ENCODE data around the gene BCL11B. TPM values are rescaled to one million over a fixed set of nuclear protein-coding genes. Genes with fewer than 3 reads are reported as not detected.

The BCL11B gene
- total and polyA plus RNA-seq, 2 donors (not counting 1 experiment from before 2014, with no cell fraction given): under 0.01 TPM; not detected in 1

DNA sequence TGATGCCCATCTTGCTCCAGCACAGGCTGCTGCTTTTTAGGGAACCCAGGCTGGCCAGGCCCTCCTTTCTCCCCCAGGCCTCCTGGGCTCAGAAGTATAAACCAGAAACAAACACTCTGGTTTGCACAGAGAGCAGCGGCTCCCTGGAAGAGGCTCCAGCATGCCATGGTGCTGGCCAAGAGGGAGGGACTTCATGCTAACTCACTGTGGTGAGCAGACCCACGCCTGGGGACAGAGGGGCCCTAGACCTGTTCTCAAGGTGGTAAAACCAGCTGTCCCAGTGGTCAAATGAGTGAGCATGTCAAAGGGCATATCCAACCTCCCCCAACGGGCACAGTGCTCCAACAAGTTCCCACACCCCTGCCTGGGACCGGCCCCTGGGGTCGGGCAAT, 15.5 kb downstream of the BCL11B start:
- TF ChIP-seq EZH2 (IDR thresholded peaks at IDR 0.05; ENCODE audit: low read length, missing control alignments): no peak
- TF ChIP-seq, protein P1, sequence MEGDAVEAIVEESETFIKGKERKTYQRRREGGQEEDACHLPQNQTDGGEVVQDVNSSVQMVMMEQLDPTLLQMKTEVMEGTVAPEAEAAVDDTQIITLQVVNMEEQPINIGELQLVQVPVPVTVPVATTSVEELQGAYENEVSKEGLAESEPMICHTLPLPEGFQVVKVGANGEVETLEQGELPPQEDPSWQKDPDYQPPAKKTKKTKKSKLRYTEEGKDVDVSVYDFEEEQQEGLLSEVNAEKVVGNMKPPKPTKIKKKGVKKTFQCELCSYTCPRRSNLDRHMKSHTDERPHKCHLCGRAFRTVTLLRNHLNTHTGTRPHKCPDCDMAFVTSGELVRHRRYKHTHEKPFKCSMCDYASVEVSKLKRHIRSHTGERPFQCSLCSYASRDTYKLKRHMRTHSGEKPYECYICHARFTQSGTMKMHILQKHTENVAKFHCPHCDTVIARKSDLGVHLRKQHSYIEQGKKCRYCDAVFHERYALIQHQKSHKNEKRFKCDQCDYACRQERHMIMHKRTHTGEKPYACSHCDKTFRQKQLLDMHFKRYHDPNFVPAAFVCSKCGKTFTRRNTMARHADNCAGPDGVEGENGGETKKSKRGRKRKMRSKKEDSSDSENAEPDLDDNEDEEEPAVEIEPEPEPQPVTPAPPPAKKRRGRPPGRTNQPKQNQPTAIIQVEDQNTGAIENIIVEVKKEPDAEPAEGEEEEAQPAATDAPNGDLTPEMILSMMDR (conservative IDR thresholded peaks at IDR 0.05 in 1 of 2, IDR thresholded peaks at IDR 0.05 in 1 of 2; ENCODE audit: low read depth in 1 of 2, low read length in 2 of 2): no peak
- Histone ChIP-seq H3K27me3 (ENCODE audit: control insufficient read depth, insufficient read depth, low read length) (no peaks in the 10 kb centered on the region), H3K27ac (ENCODE audit: insufficient read depth, low read length) (no peak overlapping the region), H3K4me2 (ENCODE audit: extremely low read depth, insufficient read depth, low read length) (no peak overlapping the region), H2AFZ (ENCODE audit: low read length) (no peak overlapping the region), H4K20me1 (ENCODE audit: control insufficient read depth, extremely low read depth, insufficient read depth, low read length) (no peaks in the 10 kb centered on the region), H3K9me3 (ENCODE audit: control insufficient read depth, insufficient read depth, low read depth, low read length) (no peaks in the 10 kb centered on the region), H3K4me3 (replicated peaks in 1 of 4; ENCODE audit: control extremely low read depth in 1 of 4, insufficient read depth in 1 of 4, low read depth in 3 of 4, low read length in 4 of 4) (no peak overlapping the region), H3K9ac (ENCODE audit: insufficient read depth, low read length) (no peak overlapping the region), H3K79me2 (ENCODE audit: control insufficient read depth, insufficient read depth, low read length) (no peaks in the 10 kb centered on the region), H3K36me3 (ENCODE audit: control insufficient read depth, insufficient read depth, low read length) (no peaks in the 10 kb centered on the region), H3K4me1 (ENCODE audit: control insufficient read depth, extremely low read depth, insufficient read depth, low read length) (no peaks in the 10 kb centered on the region)
- DNase-seq (ENCODE audit: low read depth in 2 of 2): no peak

DNA sequence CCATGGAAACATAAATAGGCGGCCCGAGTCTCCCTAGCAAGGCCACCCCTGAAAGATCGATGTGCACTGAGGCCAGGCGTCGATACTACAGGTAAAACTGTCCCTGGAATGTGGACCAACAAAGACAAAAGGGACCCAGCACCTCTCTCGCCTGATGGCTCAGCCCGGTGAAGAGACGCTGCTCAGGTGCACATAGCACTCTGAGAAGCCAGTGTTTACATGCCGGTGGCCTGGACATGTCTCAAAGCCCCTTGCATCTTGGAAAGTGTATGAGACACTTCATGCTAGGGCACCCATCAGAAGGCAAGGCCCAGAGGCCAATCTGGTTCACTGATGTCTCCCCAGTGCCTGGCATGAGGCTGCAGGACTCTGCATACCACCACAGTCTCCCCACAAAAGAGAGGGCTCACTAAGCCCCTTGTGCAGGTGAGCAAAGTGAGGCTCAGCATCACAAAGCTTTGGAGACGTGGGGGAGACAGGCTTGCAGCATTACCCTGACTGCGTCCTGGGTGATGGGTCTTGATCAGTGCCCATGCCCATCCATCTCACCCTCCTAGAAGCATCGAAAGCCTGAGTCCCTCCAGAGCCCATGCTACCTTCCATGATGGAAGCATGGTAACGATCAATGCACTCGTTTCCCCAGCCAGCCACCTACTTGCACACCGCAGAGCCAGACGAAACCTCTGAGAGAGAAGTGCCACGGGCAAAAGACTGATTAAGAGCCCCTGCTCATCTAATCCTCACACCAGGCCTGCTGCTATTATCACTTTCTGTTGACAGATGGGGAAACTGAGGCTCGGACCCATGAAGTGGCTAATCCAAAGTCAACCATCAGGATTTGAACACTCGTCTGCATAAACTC, 16.1 kb downstream of the BCL11B start:
- no peaks in the 10 kb centered on the region for H3K9me3 ChIP-seq (ENCODE audit: control insufficient read depth, insufficient read depth, low read depth, low read length)
- no peaks in the 10 kb centered on the region for H3K27me3 ChIP-seq (ENCODE audit: control insufficient read depth, insufficient read depth, low read length)
- no peak for TF ChIP-seq EZH2 (IDR thresholded peaks at IDR 0.05; ENCODE audit: low read length, missing control alignments)
- TF ChIP-seq, protein P1 (conservative IDR thresholded peaks at IDR 0.05 in 1 of 2, IDR thresholded peaks at IDR 0.05 in 1 of 2; ENCODE audit: low read depth in 1 of 2, low read length in 2 of 2): no peak
- no peaks in the 10 kb centered on the region for H3K4me1 ChIP-seq (ENCODE audit: control insufficient read depth, extremely low read depth, insufficient read depth, low read length)
- no peaks in the 10 kb centered on the region for H4K20me1 ChIP-seq (ENCODE audit: control insufficient read depth, extremely low read depth, insufficient read depth, low read length)
- DNase-seq (ENCODE audit: low read depth in 2 of 2): no peak
- H3K9ac ChIP-seq (ENCODE audit: insufficient read depth, low read length): no peak overlapping the region
- H3K4me3 ChIP-seq (replicated peaks in 1 of 4; ENCODE audit: control extremely low read depth in 1 of 4, insufficient read depth in 1 of 4, low read depth in 3 of 4, low read length in 4 of 4): no peak overlapping the region
- no peak overlapping the region for H2AFZ ChIP-seq (ENCODE audit: low read length)
- no peak overlapping the region for H3K27ac ChIP-seq (ENCODE audit: insufficient read depth, low read length)
- no peak overlapping the region for H3K4me2 ChIP-seq (ENCODE audit: extremely low read depth, insufficient read depth, low read length)
- no peaks in the 10 kb centered on the region for H3K79me2 ChIP-seq (ENCODE audit: control insufficient read depth, insufficient read depth, low read length)
- H3K36me3 ChIP-seq (ENCODE audit: control insufficient read depth, insufficient read depth, low read length): no peaks in the 10 kb centered on the region

DNA sequence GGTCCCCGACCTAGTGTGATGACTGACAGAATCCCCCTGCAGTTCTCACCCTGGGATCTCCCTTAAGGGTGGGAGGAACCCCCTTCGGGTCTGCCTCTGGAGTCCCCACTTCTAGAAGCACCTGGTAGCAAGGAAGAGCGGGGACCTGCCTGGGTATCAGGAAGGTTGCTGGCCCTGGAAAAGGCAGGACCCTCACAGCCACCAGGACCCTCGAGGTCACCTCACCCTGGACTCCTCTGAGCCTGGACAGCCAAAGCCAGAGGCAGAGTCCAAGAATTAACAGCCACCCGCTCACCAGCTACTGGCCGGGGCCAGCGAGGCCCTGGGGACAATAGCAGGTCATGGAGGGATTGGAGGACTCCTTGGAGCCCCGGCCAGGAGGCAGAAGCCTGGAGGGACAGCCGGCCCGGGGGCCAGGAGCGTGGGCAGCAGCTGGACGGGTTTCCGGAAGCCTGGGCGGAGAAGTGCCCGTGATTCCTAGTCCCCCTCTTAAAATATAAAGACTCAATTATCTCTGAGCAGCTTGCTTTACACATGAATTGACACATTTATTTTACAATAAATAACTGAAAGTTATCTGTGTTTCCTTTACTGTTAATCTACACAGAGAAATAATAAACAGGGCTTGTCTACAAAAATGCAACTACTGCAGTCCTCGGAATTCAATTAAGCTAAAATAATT, 17.5 kb downstream of the BCL11B start:
- Histone ChIP-seq H3K27me3 (ENCODE audit: control insufficient read depth, insufficient read depth, low read length) (no peaks in the 10 kb centered on the region), H3K27ac (ENCODE audit: insufficient read depth, low read length) (no peak overlapping the region), H2AFZ (ENCODE audit: low read length) (no peak overlapping the region), H3K4me2 (ENCODE audit: extremely low read depth, insufficient read depth, low read length) (no peak overlapping the region), H4K20me1 (ENCODE audit: control insufficient read depth, extremely low read depth, insufficient read depth, low read length) (no peaks in the 10 kb centered on the region), H3K36me3 (ENCODE audit: control insufficient read depth, insufficient read depth, low read length) (no peaks in the 10 kb centered on the region), H3K4me1 (ENCODE audit: control insufficient read depth, extremely low read depth, insufficient read depth, low read length) (no peaks in the 10 kb centered on the region), H3K9ac (ENCODE audit: insufficient read depth, low read length) (no peak overlapping the region), H3K4me3 (replicated peaks in 1 of 4; ENCODE audit: control extremely low read depth in 1 of 4, insufficient read depth in 1 of 4, low read depth in 3 of 4, low read length in 4 of 4) (no peak overlapping the region), H3K9me3 (ENCODE audit: control insufficient read depth, insufficient read depth, low read depth, low read length) (no peaks in the 10 kb centered on the region), H3K79me2 (ENCODE audit: control insufficient read depth, insufficient read depth, low read length) (no peaks in the 10 kb centered on the region)
- no peak for DNase-seq (ENCODE audit: low read depth in 2 of 2)
- TF ChIP-seq EZH2 (IDR thresholded peaks at IDR 0.05; ENCODE audit: low read length, missing control alignments): no peak
- TF ChIP-seq, protein P1 (conservative IDR thresholded peaks at IDR 0.05 in 1 of 2, IDR thresholded peaks at IDR 0.05 in 1 of 2; ENCODE audit: low read depth in 1 of 2, low read length in 2 of 2): no peak
